ENCODE results near the gene ENPP7. TPM values are rescaled to one million over a fixed set of nuclear protein-coding genes. Genes with fewer than 3 reads are reported as not detected.

Gene ENPP7, protein sequence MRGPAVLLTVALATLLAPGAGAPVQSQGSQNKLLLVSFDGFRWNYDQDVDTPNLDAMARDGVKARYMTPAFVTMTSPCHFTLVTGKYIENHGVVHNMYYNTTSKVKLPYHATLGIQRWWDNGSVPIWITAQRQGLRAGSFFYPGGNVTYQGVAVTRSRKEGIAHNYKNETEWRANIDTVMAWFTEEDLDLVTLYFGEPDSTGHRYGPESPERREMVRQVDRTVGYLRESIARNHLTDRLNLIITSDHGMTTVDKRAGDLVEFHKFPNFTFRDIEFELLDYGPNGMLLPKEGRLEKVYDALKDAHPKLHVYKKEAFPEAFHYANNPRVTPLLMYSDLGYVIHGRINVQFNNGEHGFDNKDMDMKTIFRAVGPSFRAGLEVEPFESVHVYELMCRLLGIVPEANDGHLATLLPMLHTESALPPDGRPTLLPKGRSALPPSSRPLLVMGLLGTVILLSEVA
- not detected in 2 replicates for polyA plus RNA-seq (2011; rRNA removed)
- polyA minus RNA-seq (2011; rRNA and poly(A)+ RNA removed) = not detected in 2 replicates

DNA sequence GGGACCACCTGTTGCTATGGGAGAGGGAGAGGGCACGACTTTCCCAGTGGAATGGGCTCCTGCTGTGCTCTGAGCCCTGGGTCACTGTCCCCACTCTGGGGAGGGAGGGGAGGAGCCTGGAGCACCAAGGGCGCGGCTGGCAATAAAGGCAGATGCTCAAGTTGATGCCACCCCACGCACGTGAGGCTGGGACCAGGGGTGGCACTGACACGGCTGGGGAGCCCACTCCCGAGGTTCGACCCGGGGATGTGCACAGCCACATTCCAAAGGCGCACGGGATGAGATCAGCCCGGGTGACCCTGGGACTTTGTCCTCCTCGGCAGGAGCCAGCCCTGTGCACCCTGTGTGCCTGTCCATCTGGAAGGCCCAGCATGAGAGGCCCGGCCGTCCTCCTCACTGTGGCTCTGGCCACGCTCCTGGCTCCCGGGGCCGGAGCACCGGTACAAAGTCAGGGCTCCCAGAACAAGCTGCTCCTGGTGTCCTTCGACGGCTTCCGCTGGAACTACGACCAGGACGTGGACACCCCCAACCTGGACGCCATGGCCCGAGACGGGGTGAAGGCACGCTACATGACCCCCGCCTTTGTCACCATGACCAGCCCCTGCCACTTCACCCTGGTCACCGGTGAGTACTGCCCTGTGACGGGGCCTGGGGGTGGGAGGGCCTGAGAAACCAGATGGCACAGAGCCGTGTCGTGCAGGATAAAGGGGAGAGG, at the start of gene ENPP7:
ENPP7 (plus strand) TSS at position 175 of the 715 bp plus-strand sequence; CDS start at position 372, 197 bp downstream.
- no peaks in the 10 kb centered on the region; the same call in 1 of the 2 replicates for H3K9me3 ChIP-seq (ENCODE audit: control insufficient read depth, insufficient read depth, low read length)
- TF ChIP-seq CTCF (IDR thresholded peaks at IDR 0.05; ENCODE audit: low read depth, low read length) = no peak
- no peaks in the 10 kb centered on the region for H3K27me3 ChIP-seq (ENCODE audit: control insufficient read depth, insufficient read depth, low read length)
- H3K27ac ChIP-seq (ENCODE audit: low read depth, low read length) = no peak within 1 kb of the TSS
- DNase-seq (ENCODE audit: low read depth, low spot score) = no peak
- ChIA-PET POLR2A (no interaction called here), CTCF (no interaction called here)
- H3K4me3 ChIP-seq (ENCODE audit: low read depth, low read length) = no peak within 1 kb of the TSS

DNA sequence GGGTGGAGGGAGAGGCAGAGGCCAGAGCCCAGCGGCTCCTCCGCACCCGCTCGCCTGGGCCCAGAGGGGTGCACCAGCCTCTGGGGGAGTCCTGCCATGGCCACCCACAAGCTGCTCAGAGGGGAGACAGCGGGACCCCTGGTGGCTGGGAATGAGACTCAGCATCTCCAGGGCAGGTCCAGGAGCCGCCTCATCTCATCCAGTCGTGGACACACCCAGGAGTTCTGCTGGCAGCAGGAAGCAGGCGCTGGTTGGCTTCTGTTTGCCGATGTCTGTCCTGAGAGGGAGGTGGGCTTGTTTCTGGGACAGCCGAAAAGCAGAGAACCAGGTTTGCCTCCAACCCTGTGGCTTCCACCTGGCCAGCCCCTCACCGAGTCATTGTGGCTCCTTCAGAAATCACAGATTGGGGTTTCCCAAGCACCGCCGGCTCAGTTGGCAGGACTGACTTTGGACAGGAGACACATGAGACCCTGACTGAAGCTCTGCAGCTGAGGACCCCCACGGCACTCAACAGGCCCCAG, 49.6 kb upstream of the ENPP7 start:
- Histone ChIP-seq H3K27me3 (ENCODE audit: control insufficient read depth, insufficient read depth, low read length) (peaks cover 4% of the 10 kb centered on the region), H3K27ac (ENCODE audit: low read depth, low read length) (no peak overlapping the region), H3K4me3 (ENCODE audit: low read depth, low read length) (no peak overlapping the region), H3K9me3 (ENCODE audit: control insufficient read depth, insufficient read depth, low read length) (no peaks in the 10 kb centered on the region; the same call in 1 of the 2 replicates)
- ChIA-PET CTCF (no interaction called here), POLR2A (no interaction called here)
- TF ChIP-seq CTCF (IDR thresholded peaks at IDR 0.05; ENCODE audit: low read depth, low read length) = no peak
- DNase-seq (ENCODE audit: low read depth, low spot score) = no peak

- Histone ChIP-seq H3K9me3 (ENCODE audit: control insufficient read depth, insufficient read depth, low read length) (no peaks in the 10 kb centered on the region; the same call in 1 of the 2 replicates), H3K27me3 (ENCODE audit: control insufficient read depth, insufficient read depth, low read length) (peaks cover 4% of the 10 kb centered on the region), H3K4me3 (ENCODE audit: low read depth, low read length) (no peak overlapping the region), H3K27ac (ENCODE audit: low read depth, low read length) (no peak overlapping the region)
- DNase-seq (ENCODE audit: low read depth, low spot score) = no peak
- TF ChIP-seq CTCF (IDR thresholded peaks at IDR 0.05; ENCODE audit: low read depth, low read length) = no peak
- POLR2A ChIA-PET = no interaction called here
- CTCF ChIA-PET = no interaction called here
Observed at GRCh38 chr17:79681628-79682261, 49.0 kb upstream of the ENPP7 start.

- Histone ChIP-seq H3K4me3 (ENCODE audit: low read depth, low read length) (no peak overlapping the region), H3K27ac (ENCODE audit: low read depth, low read length) (no peak overlapping the region), H3K9me3 (ENCODE audit: control insufficient read depth, insufficient read depth, low read length) (no peaks in the 10 kb centered on the region), H3K27me3 (ENCODE audit: control insufficient read depth, insufficient read depth, low read length) (peaks cover 4% of the 10 kb centered on the region)
- ChIA-PET CTCF (no interaction called here), POLR2A (no interaction called here)
- DNase-seq (ENCODE audit: low read depth, low spot score) = no peak
- TF ChIP-seq CTCF (IDR thresholded peaks at IDR 0.05; ENCODE audit: low read depth, low read length) = no peak
Observed at GRCh38 chr17:79683365-79683764, 47.4 kb upstream of the ENPP7 start.

Measured in AG04450 (cell line).